ENCODE data around the gene TRAPPC14. TPM values are rescaled to one million over a fixed set of nuclear protein-coding genes. Genes with fewer than 3 reads are reported as not detected.

The TRAPPC14 gene
- polyA plus RNA-seq, 4 donors: 16.7 to 28.0 (median 23.7) TPM

DNA sequence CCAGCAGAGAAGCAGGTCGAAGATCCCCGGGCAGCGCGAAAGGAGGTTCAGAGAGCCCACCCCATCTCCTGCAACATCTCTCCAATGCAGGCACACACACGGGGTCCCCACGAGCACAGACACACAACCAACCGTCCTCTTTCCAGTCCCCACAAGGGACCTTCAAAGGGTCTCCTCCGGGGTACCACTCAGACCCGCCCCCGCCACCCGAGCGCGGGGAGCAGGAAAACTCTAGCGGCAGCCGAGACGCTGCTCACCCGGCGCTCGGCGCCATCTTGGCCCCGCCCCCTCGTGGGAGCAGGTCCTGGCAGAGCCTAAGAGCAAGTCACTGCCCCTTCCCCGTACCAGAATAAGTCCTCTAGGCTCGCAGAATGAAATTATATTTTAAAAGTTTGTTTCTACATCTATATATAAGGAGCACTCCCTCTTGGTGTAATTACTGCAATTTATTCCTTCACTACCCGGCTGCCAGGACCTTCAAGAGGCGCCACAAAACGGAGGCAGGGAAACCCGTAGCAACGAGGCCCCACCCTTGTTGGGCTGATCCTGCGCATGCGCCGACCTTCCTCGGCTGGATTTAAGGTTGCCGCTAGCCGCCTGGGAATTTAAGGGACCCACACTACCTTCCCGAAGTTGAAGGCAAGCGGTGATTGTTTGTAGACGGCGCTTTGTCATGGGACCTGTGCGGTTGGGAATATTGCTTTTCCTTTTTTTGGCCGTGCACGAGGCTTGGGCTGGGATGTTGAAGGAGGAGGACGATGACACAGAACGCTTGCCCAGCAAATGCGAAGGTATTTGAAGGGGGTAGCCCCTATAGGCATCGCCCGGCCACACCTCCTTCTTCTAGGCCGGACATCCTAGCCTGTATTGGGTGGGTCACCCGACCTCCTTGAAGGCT is 39.2 kb downstream of the TRAPPC14 start, which contains the start of the genes CNPY4 and TAF6:
Gene CNPY4 (plus strand): TSS at position 563 of the 898 bp plus-strand sequence. CDS start 111 bp downstream, at position 674.
Gene TAF6 (minus strand): TSS at position 287 of the 898 bp plus-strand sequence. CDS start 5,149 bp downstream, outside the sequence.
- no peaks in the 10 kb centered on the region for H3K9me3 ChIP-seq (ENCODE audit: control insufficient read depth in 2 of 2, insufficient read depth in 1 of 2, low read depth in 1 of 2, low read length in 1 of 2)
- WGBS, 3 donors: 0% methylated on average over 49 of the region's 49 CpGs
- no peaks in the 10 kb centered on the region for H3K27me3 ChIP-seq (ENCODE audit: control insufficient read depth in 3 of 3, insufficient read depth in 3 of 3, low read length in 3 of 3)
- H3K4me1 ChIP-seq (ENCODE audit: control insufficient read depth in 3 of 3, insufficient read depth in 2 of 3, low read depth in 1 of 3, low read length in 2 of 3): peaks cover 2 to 19% (median 6%) of the 10 kb centered on the region in 3 donors
- FAIRE-seq (no peak), DNase-seq (peak; percentile 95 to 96)
- H3K27ac ChIP-seq (ENCODE audit: low read depth in 1 of 3, low read length in 2 of 3): peak within 1 kb of the TSS; percentile 59 to 91 (median 65)
- peak within 1 kb of the TSS; percentile 55 to 68 (median 63) for H3K4me3 ChIP-seq (ENCODE audit: low read depth in 1 of 3, low read length in 3 of 3)
- H3K36me3 ChIP-seq (ENCODE audit: control insufficient read depth in 3 of 3, insufficient read depth in 2 of 3, low read depth in 1 of 3, low read length in 3 of 3): peaks cover 0 to 15% (median 0%) of the 10 kb centered on the region in 3 donors

GRCh38 chr7:100118388-100119071 is 40.0 kb downstream of the TRAPPC14 start:
- Histone ChIP-seq H3K36me3 (ENCODE audit: control insufficient read depth in 3 of 3, insufficient read depth in 2 of 3, low read depth in 1 of 3, low read length in 3 of 3) (peaks cover 0 to 23% (median 0%) of the 10 kb centered on the region in 3 donors), H3K4me1 (ENCODE audit: control insufficient read depth in 3 of 3, insufficient read depth in 2 of 3, low read depth in 1 of 3, low read length in 2 of 3) (peaks cover 2 to 17% (median 6%) of the 10 kb centered on the region in 3 donors), H3K27ac (ENCODE audit: low read depth in 1 of 3, low read length in 2 of 3) (peak overlapping the region in 1 of 3 donors; percentile 91), H3K9me3 (ENCODE audit: control insufficient read depth in 2 of 2, insufficient read depth in 1 of 2, low read depth in 1 of 2, low read length in 1 of 2) (no peaks in the 10 kb centered on the region), H3K27me3 (ENCODE audit: control insufficient read depth in 3 of 3, insufficient read depth in 3 of 3, low read length in 3 of 3) (no peaks in the 10 kb centered on the region), H3K4me3 (ENCODE audit: low read depth in 1 of 3, low read length in 3 of 3) (peak overlapping the region; percentile 55 to 68 (median 61))
- 17 to 20% (median 19%) methylated on average over 18 of the region's 18 CpGs for WGBS, 3 donors
- DNase-seq: no peak
- FAIRE-seq: no peak

GRCh38 chr7:100115026-100115425 is 43.5 kb downstream of the TRAPPC14 start:
- no peak for DNase-seq
- WGBS, 3 donors: 85 to 90% (median 88%) methylated on average over 7 of the region's 7 CpGs
- no peaks in the 10 kb centered on the region for H3K9me3 ChIP-seq (ENCODE audit: control insufficient read depth in 2 of 2, insufficient read depth in 1 of 2, low read depth in 1 of 2, low read length in 1 of 2)
- no peak for FAIRE-seq
- H3K4me3 ChIP-seq (ENCODE audit: low read depth in 1 of 3, low read length in 3 of 3): no peak overlapping the region
- H3K27ac ChIP-seq (ENCODE audit: low read depth in 1 of 3, low read length in 2 of 3): no peak overlapping the region
- H3K27me3 ChIP-seq (ENCODE audit: control insufficient read depth in 3 of 3, insufficient read depth in 3 of 3, low read length in 3 of 3): no peaks in the 10 kb centered on the region
- H3K36me3 ChIP-seq (ENCODE audit: control insufficient read depth in 3 of 3, insufficient read depth in 2 of 3, low read depth in 1 of 3, low read length in 3 of 3): peaks cover 4 to 50% (median 5%) of the 10 kb centered on the region in 3 donors
- peaks cover under 1 to 9% (median 2%) of the 10 kb centered on the region in 3 donors for H3K4me1 ChIP-seq (ENCODE audit: control insufficient read depth in 3 of 3, insufficient read depth in 2 of 3, low read depth in 1 of 3, low read length in 2 of 3)

DNA sequence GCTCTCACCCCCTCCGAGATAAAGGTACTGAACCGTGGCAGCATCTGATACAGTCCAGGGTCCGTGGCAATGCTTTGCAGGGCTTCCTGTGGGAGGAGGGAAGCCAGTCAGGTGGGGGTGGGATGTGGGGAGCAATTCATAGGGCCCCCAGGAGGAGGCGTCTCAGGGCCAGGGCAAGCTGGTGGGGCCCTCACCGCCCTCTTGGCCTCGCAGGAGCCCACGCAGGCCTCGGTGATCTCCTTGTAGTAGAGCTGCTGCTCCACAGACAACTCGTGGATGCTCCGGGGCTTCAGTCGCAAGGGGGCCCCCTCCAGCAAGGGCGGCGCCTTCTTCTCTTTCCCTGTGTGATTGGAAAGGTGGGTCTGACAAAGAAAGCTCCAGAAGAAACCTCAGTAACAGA is 46.6 kb downstream of the TRAPPC14 start:
- FAIRE-seq (no peak), DNase-seq (no peak)
- Histone ChIP-seq H3K36me3 (ENCODE audit: control insufficient read depth in 3 of 3, insufficient read depth in 2 of 3, low read depth in 1 of 3, low read length in 3 of 3) (peaks cover 4 to 79% (median 10%) of the 10 kb centered on the region in 3 donors), H3K27me3 (ENCODE audit: control insufficient read depth in 3 of 3, insufficient read depth in 3 of 3, low read length in 3 of 3) (no peaks in the 10 kb centered on the region), H3K4me1 (ENCODE audit: control insufficient read depth in 3 of 3, insufficient read depth in 2 of 3, low read depth in 1 of 3, low read length in 2 of 3) (no peaks in the 10 kb centered on the region), H3K9me3 (ENCODE audit: control insufficient read depth in 2 of 2, insufficient read depth in 1 of 2, low read depth in 1 of 2, low read length in 1 of 2) (no peaks in the 10 kb centered on the region), H3K4me3 (ENCODE audit: low read depth in 1 of 3, low read length in 3 of 3) (no peak overlapping the region), H3K27ac (ENCODE audit: low read depth in 1 of 3, low read length in 2 of 3) (no peak overlapping the region)
- WGBS, 3 donors: 85 to 86% (median 85%) methylated on average over 9 to 13 of the region's 13 CpGs

- WGBS, 3 donors: 88 to 94% (median 89%) methylated on average over 7 of the region's 7 CpGs
These were observed 47.4 kb downstream of the TRAPPC14 start for GRCh38 chr7:100111156-100111555.

GRCh38 chr7:100109521-100110163 is 48.9 kb downstream of the TRAPPC14 start:
- FAIRE-seq (no peak), DNase-seq (no peak)
- Histone ChIP-seq H3K4me1 (ENCODE audit: control insufficient read depth in 3 of 3, insufficient read depth in 2 of 3, low read depth in 1 of 3, low read length in 2 of 3) (no peaks in the 10 kb centered on the region), H3K9me3 (ENCODE audit: control insufficient read depth in 2 of 2, insufficient read depth in 1 of 2, low read depth in 1 of 2, low read length in 1 of 2) (no peaks in the 10 kb centered on the region), H3K27ac (ENCODE audit: low read depth in 1 of 3, low read length in 2 of 3) (no peak overlapping the region), H3K27me3 (ENCODE audit: control insufficient read depth in 3 of 3, insufficient read depth in 3 of 3, low read length in 3 of 3) (no peaks in the 10 kb centered on the region), H3K36me3 (ENCODE audit: control insufficient read depth in 3 of 3, insufficient read depth in 2 of 3, low read depth in 1 of 3, low read length in 3 of 3) (peaks cover 6 to 94% (median 10%) of the 10 kb centered on the region in 3 donors), H3K4me3 (ENCODE audit: low read depth in 1 of 3, low read length in 3 of 3) (no peak overlapping the region)
- WGBS, 3 donors: 83 to 93% (median 91%) methylated on average over 11 to 12 of the region's 12 CpGs

More at GRCh38 chr7:100111156-100111555, 47.4 kb downstream of the TRAPPC14 start:
- Histone ChIP-seq H3K27me3 (ENCODE audit: control insufficient read depth in 3 of 3, insufficient read depth in 3 of 3, low read length in 3 of 3) (no peaks in the 10 kb centered on the region), H3K9me3 (ENCODE audit: control insufficient read depth in 2 of 2, insufficient read depth in 1 of 2, low read depth in 1 of 2, low read length in 1 of 2) (no peaks in the 10 kb centered on the region), H3K4me1 (ENCODE audit: control insufficient read depth in 3 of 3, insufficient read depth in 2 of 3, low read depth in 1 of 3, low read length in 2 of 3) (no peaks in the 10 kb centered on the region), H3K36me3 (ENCODE audit: control insufficient read depth in 3 of 3, insufficient read depth in 2 of 3, low read depth in 1 of 3, low read length in 3 of 3) (peaks cover 6 to 86% (median 10%) of the 10 kb centered on the region in 3 donors), H3K27ac (ENCODE audit: low read depth in 1 of 3, low read length in 2 of 3) (no peak overlapping the region), H3K4me3 (ENCODE audit: low read depth in 1 of 3, low read length in 3 of 3) (no peak overlapping the region)
- FAIRE-seq (no peak), DNase-seq (no peak)

DNA sequence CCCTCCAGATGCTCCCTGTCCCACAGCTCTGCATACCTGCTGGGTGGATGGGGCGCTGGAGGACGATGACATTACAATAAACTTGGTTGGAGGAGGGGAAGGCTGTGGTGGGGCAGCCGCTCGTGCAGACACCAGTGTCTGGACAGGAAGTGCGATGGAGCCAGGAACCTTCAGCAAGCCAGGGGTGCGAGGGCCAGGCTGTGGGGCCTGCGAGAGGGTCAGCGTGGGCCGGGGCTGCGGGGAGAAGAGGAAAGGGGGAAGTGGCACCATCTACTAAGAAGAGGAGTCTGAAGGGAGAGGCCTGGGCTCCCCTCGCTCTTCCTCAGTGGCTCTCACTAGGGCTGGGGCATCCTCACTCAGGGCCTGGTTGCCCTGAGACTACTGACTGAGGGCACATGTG is 50.6 kb downstream of the TRAPPC14 start:
- Histone ChIP-seq H3K36me3 (ENCODE audit: control insufficient read depth in 3 of 3, insufficient read depth in 2 of 3, low read depth in 1 of 3, low read length in 3 of 3) (peaks cover 6 to 93% (median 10%) of the 10 kb centered on the region in 3 donors), H3K27ac (ENCODE audit: low read depth in 1 of 3, low read length in 2 of 3) (no peak overlapping the region)
- no peak for FAIRE-seq

More for the DNA sequence above, 50.6 kb downstream of the TRAPPC14 start:
- no peak for DNase-seq
- no peaks in the 10 kb centered on the region for H3K4me1 ChIP-seq (ENCODE audit: control insufficient read depth in 3 of 3, insufficient read depth in 2 of 3, low read depth in 1 of 3, low read length in 2 of 3)
- 80 to 90% (median 86%) methylated on average over 11 of the region's 11 CpGs for WGBS, 3 donors
- no peaks in the 10 kb centered on the region for H3K9me3 ChIP-seq (ENCODE audit: control insufficient read depth in 2 of 2, insufficient read depth in 1 of 2, low read depth in 1 of 2, low read length in 1 of 2)
- no peaks in the 10 kb centered on the region for H3K27me3 ChIP-seq (ENCODE audit: control insufficient read depth in 3 of 3, insufficient read depth in 3 of 3, low read length in 3 of 3)
- H3K4me3 ChIP-seq (ENCODE audit: low read depth in 1 of 3, low read length in 3 of 3): no peak overlapping the region

Measured in small intestine (tissue), 7 donors.